OCI-LY3 (cell line): Measurements from ENCODE around the gene MED22.

Source experiments
- H2AFZ ChIP-seq: fragments of 200-600, 300-600 bp; shearing (Covaris generic); 2 replicates; pipeline ENCODE4 v1.6.0; 2014; ENCODE audit warnings: antibody characterized with exemption, low read depth, low read length
- H3K27ac ChIP-seq: fragments of 200-600, 300-600 bp; sonication (generic); 2 replicates; pipeline ENCODE4 v1.5.1; 2014; ENCODE audit warnings: mild to moderate bottlenecking, low read length, moderate library complexity, mixed read lengths
- H3K27me3 ChIP-seq: fragments of 200-600, 300-600 bp; sonication (generic); 2 replicates; pipeline ENCODE4 v1.6.1; 2014; ENCODE audit warnings: low read depth, low read length, mixed read lengths
- H3K36me3 ChIP-seq: fragments of 200-600, 300-600 bp; sonication (generic); replicated peaks from 2 replicates; pipeline ENCODE3; 2014; ENCODE audit warnings: low read depth, low read length, mixed read lengths
- H3K4me1 ChIP-seq: fragments of 300-600, 200-600 bp; sonication (generic); 2 replicates; pipeline ENCODE4 v1.6.1; 2014; ENCODE audit warnings: low read length, mixed read lengths
- H3K4me2 ChIP-seq: fragments of 200-600, 300-600 bp; sonication (generic); 2 replicates; pipeline ENCODE4 v1.6.1; 2014; ENCODE audit warnings: low read length, mixed read lengths
- H3K4me3 ChIP-seq: fragments of 300-600, 200-600 bp; sonication (generic); 2 replicates; pipeline ENCODE4 v1.5.1; 2014; ENCODE audit warnings: antibody characterized with exemption, mild to moderate bottlenecking, low read length, moderate library complexity
- H3K79me2 ChIP-seq: fragments of 300-600, 200-600 bp; shearing (Covaris generic); 2 replicates; pipeline ENCODE4 v1.6.1; 2014; ENCODE audit warnings: mild to moderate bottlenecking, low read length, mixed read lengths
- H3K9ac ChIP-seq: fragments of 300-600, 200-600 bp; shearing (Covaris generic); 2 replicates; pipeline ENCODE4 v1.6.0; 2014; ENCODE audit warnings: mild to moderate bottlenecking, low read length, moderate library complexity
- H3K9me3 ChIP-seq: fragments of 200-600, 300-600 bp; shearing (Covaris generic); 2 replicates; pipeline ENCODE4 v1.6.1; 2014; ENCODE audit warnings: low read length, mixed read lengths; ENCODE audit not compliant: insufficient read depth
- H4K20me1 ChIP-seq: fragments of 200-600, 300-600 bp; sonication (generic); 2 replicates; pipeline ENCODE4 v1.6.1; 2016; ENCODE audit warnings: low read length, mixed read lengths; ENCODE audit not compliant: insufficient read depth
- EZH2phosphoT487 ChIP-seq: fragments of 200-600 bp; shearing (Covaris generic); IDR thresholded peaks from 2 replicates; pipeline ENCODE4 v1.6.1; 2018; ENCODE audit warnings: antibody characterized with exemption, mixed run types, low read depth
- TF ChIP-seq, protein P1 (sequence below): fragments of 200-600, 300-600 bp; sonication (generic); IDR thresholded peaks from 2 replicates; pipeline ENCODE4 v1.5.1; 2014; ENCODE audit warnings: antibody characterized with exemption, low read length, low read depth

The MED22 gene

DNA sequence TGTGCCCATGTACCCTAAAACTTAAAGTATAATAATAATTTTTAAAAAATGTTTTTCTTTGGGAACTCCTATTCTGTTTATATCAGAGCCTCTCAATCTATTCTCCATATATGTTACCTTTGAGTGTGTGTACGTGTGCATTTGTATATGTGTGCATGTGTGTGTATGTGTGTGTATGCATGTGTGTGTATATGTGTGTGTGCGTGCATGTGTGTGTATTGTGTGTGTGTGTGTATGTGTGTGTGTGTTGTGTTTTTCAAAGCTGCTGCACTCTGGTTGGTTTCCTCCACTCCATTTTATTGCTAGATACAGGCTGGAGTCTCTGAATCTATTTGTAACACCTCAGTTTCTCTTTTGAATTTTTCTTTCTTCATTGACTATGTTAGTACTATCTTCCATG, 31.9 kb downstream of the MED22 start:
- H3K36me3 ChIP-seq, result no peaks in the 10 kb centered on the region
- no peaks in the 10 kb centered on the region for H3K79me2 ChIP-seq
- H3K4me2 ChIP-seq, result no peak overlapping the region
- H3K4me3 ChIP-seq, result no peak overlapping the region
- H2AFZ ChIP-seq, result no peak overlapping the region
- no peaks in the 10 kb centered on the region for H3K9me3 ChIP-seq
- no peaks in the 10 kb centered on the region for H4K20me1 ChIP-seq
- no peak overlapping the region for H3K9ac ChIP-seq
- H3K27ac ChIP-seq, result no peak overlapping the region
- H3K27me3 ChIP-seq, result no peaks in the 10 kb centered on the region
- H3K4me1 ChIP-seq, result no peaks in the 10 kb centered on the region
- TF ChIP-seq, protein P1, sequence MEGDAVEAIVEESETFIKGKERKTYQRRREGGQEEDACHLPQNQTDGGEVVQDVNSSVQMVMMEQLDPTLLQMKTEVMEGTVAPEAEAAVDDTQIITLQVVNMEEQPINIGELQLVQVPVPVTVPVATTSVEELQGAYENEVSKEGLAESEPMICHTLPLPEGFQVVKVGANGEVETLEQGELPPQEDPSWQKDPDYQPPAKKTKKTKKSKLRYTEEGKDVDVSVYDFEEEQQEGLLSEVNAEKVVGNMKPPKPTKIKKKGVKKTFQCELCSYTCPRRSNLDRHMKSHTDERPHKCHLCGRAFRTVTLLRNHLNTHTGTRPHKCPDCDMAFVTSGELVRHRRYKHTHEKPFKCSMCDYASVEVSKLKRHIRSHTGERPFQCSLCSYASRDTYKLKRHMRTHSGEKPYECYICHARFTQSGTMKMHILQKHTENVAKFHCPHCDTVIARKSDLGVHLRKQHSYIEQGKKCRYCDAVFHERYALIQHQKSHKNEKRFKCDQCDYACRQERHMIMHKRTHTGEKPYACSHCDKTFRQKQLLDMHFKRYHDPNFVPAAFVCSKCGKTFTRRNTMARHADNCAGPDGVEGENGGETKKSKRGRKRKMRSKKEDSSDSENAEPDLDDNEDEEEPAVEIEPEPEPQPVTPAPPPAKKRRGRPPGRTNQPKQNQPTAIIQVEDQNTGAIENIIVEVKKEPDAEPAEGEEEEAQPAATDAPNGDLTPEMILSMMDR, result no peak
- no peak for TF ChIP-seq EZH2phosphoT487

DNA sequence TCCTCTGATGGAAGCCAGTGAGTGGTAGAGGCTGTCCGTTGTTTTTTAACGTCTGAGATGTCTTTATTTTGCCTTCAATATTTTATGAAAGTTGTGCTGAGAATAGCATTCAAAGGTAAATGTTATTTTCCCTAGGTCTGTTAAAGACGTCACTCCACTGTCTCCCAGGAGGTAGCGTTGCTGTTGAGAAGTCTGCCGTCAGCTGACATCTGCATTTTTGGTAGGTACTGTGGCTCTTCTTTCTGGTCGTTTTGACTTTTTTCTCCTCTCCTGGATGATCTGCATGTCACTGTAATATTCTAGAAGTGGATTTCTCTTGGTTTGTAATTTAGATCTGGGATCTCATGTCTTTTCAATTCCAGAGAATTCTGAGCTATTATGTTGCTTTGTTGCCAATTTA, 38.3 kb downstream of the MED22 start:
- no peak overlapping the region for H3K9ac ChIP-seq
- H3K27ac ChIP-seq, result no peak overlapping the region
- H3K4me3 ChIP-seq, result no peak overlapping the region
- H3K27me3 ChIP-seq, result no peaks in the 10 kb centered on the region
- no peaks in the 10 kb centered on the region for H3K9me3 ChIP-seq
- TF ChIP-seq, protein P1, result no peak
- no peak for TF ChIP-seq EZH2phosphoT487
- no peaks in the 10 kb centered on the region for H3K4me1 ChIP-seq
- H2AFZ ChIP-seq, result no peak overlapping the region
- no peaks in the 10 kb centered on the region for H3K36me3 ChIP-seq
- H4K20me1 ChIP-seq, result no peaks in the 10 kb centered on the region
- no peak overlapping the region for H3K4me2 ChIP-seq
- H3K79me2 ChIP-seq, result no peaks in the 10 kb centered on the region

DNA sequence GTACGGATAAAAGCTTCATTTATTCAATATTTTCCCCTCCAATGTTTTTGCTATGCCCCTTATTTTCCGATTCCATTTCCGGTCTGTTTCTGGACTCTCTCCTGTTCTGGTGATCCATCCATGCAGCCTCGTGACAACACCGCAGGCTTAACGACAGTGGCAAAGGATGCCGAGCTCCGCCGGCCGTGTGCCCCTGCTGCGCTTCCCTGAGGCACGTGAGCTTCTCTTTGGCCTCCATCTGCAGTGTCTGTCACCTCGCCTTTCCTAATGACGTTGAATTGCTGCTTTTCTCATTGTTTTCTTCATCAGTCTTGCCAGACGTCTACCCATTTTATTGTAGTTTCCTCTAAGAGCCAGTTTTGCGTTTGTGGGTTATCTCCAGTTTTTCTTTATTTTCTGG, 40.6 kb downstream of the MED22 start:
- H3K4me3 ChIP-seq, result no peak overlapping the region
- no peaks in the 10 kb centered on the region for H3K79me2 ChIP-seq
- H3K27ac ChIP-seq, result no peak overlapping the region
- H3K9ac ChIP-seq, result no peak overlapping the region
- no peaks in the 10 kb centered on the region for H4K20me1 ChIP-seq
- no peak overlapping the region for H2AFZ ChIP-seq
- TF ChIP-seq, protein P1, result no peak
- TF ChIP-seq EZH2phosphoT487, result no peak
- H3K9me3 ChIP-seq, result no peaks in the 10 kb centered on the region
- H3K4me2 ChIP-seq, result no peak overlapping the region
- no peaks in the 10 kb centered on the region for H3K36me3 ChIP-seq
- no peaks in the 10 kb centered on the region for H3K4me1 ChIP-seq
- H3K27me3 ChIP-seq, result no peaks in the 10 kb centered on the region

DNA sequence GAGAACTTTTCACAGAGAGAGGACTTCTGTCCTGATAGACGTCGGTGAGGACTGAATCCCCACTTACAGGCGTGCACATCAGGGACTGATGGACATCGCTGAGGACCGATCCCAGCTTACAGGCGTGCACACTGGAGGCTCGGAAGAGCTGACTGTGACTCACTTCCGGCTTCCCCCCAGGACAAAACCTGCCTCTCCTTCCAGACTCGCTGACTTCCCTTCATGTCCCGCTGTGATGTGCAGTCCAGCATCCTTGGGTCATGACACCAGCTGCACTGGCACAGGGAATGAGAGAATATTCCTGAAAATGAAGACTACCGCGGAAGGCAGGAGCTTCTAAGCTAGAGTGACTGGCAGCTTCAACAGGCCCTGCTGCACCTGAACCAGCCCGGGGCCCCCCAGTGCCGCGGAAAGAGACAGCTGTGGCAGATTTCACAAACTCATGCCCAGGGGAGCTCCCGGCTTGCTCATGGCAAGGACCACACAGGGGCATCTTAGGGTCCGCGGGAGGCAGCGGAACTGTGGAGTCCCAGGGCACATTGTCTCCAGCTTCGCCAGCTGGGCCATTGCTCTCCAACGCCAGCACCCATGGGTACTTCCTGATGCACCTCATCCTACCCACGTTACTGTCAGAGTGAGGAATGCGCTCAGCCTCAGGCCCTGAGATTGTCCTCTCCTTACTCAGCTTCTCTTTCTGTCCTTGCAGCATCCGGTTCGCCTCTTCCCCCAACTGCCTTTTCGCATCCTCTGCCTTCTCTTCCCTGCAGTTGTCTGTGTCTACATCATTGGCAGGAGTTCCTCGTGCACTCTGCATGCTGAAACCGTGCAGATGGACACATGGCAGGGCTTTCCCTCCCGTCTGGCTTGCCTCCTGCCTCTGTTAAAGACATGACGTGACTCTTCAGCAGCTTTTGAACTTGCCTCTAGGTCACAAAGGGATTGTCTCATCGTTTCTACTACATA, 41.4 kb downstream of the MED22 start:
- no peak overlapping the region for H3K9ac ChIP-seq
- H4K20me1 ChIP-seq, result no peaks in the 10 kb centered on the region
- no peak overlapping the region for H3K4me3 ChIP-seq
- TF ChIP-seq EZH2phosphoT487, result no peak
- TF ChIP-seq, protein P1, result no peak
- no peaks in the 10 kb centered on the region for H3K36me3 ChIP-seq
- H3K4me2 ChIP-seq, result no peak overlapping the region
- H3K27me3 ChIP-seq, result peaks cover 4% of the 10 kb centered on the region; the same call in 1 of the 2 replicates
- H3K4me1 ChIP-seq, result no peaks in the 10 kb centered on the region
- no peaks in the 10 kb centered on the region for H3K9me3 ChIP-seq
- no peak overlapping the region for H2AFZ ChIP-seq
- H3K27ac ChIP-seq, result no peak overlapping the region
- no peaks in the 10 kb centered on the region for H3K79me2 ChIP-seq
